PC-9 (cell line): ENCODE measurements around the gene SNX5. TPM values are rescaled to one million over a fixed set of nuclear protein-coding genes. Genes with fewer than 3 reads are reported as not detected.

Experiments used
- BruUV-seq: library from RNA; stranded (reverse); fragments of 400-500 nt; replicated peaks from 2 replicates; lab custom pipeline; 2021; lab: Mats Ljungman, UMichigan
- CTCF ChIA-PET: fragments of 300-600 bp; sonication (Branson Sonifier 250); formaldehyde crosslinking; loops from one replicate; lab custom pipeline; 2022; ENCODE audit warnings: antibody characterized with exemption; lab: Charles Lee
- POLR2A ChIA-PET: fragments of 300-600 bp; sonication (Branson Sonifier 250); formaldehyde crosslinking; loops from one replicate; lab custom pipeline; 2022; ENCODE audit warnings: antibody characterized with exemption; ENCODE audit not compliant: unreplicated experiment; lab: Charles Lee
- DNase-seq, 2 experiments: peaks; one replicate each; pipeline versions ENCODE4 v3.0.0 to v3.0.0-alpha.2; 2015 to 2022; ENCODE audit warnings: mixed read lengths in 1 of 2
- H2AFZ ChIP-seq: fragments of 200-600 bp; sonication (generic); 2 replicates; pipeline ENCODE4 v1.8.1; 2017; ENCODE audit warnings: antibody characterized with exemption
- H3F3A ChIP-seq: fragments of 200-600 bp; sonication (generic); 2 replicates; pipeline ENCODE4 v1.8.1; 2017; ENCODE audit warnings: antibody characterized with exemption, mild to moderate bottlenecking, low read depth; ENCODE audit not compliant: insufficient read depth
- H3K27ac ChIP-seq: fragments of 200-600 bp; sonication (generic); 2 replicates; pipeline ENCODE4 v1.6.1; 2016; ENCODE audit warnings: mixed run types
- H3K27me3 ChIP-seq: fragments of 200-600 bp; sonication (generic); 2 replicates; pipeline ENCODE4 v1.6.1; 2016; ENCODE audit warnings: low read depth, mixed run types; ENCODE audit not compliant: insufficient read depth
- H3K36me3 ChIP-seq: fragments of 200-600 bp; sonication (generic); 2 replicates; pipeline ENCODE4 v1.6.1; 2016; ENCODE audit warnings: low read depth, mixed run types
- H3K4me1 ChIP-seq: fragments of 200-600 bp; sonication (generic); replicated peaks from 2 replicates; pipeline ENCODE4 v1.6.1; 2016; ENCODE audit warnings: mixed run types; ENCODE audit not compliant: insufficient read depth
- H3K4me2 ChIP-seq: fragments of 200-600 bp; sonication (generic); 2 replicates; pipeline ENCODE4 v1.6.1; 2017; ENCODE audit warnings: mixed run types
- H3K4me3 ChIP-seq: fragments of 200-600 bp; sonication (generic); 2 replicates; pipeline ENCODE4 v1.6.1; 2016; ENCODE audit warnings: mixed run types
- H3K79me2 ChIP-seq: fragments of 200-600 bp; sonication (generic); 2 replicates; pipeline ENCODE4 v1.6.1; 2017; ENCODE audit warnings: low read depth, mixed run types
- H3K9me2 ChIP-seq: fragments of 200-600 bp; sonication (generic); 2 replicates; pipeline ENCODE4 v1.8.1; 2017; ENCODE audit warnings: mild to moderate bottlenecking; ENCODE audit not compliant: insufficient read depth
- H3K9me3 ChIP-seq: fragments of 200-600 bp; sonication (generic); 2 replicates; pipeline ENCODE4 v1.8.1; 2016; ENCODE audit warnings: low read depth; ENCODE audit not compliant: insufficient read depth
- H4K20me1 ChIP-seq: fragments of 200-600 bp; sonication (generic); 2 replicates; pipeline ENCODE4 v1.8.1; 2017; ENCODE audit not compliant: insufficient read depth
- EZH2 ChIP-seq: fragments of 200-600 bp; sonication (generic); IDR thresholded peaks from 2 replicates; pipeline ENCODE4 v1.8.0; 2017; ENCODE audit warnings: antibody characterized with exemption, low read depth
- intact Hi-C: fragments of 100-400 bp; cut with micrococcal nuclease; formaldehyde crosslinking; loops from one replicate; pipeline ENCODE4 v1.10.0; 2022; ENCODE audit not compliant: unreplicated experiment
- total RNA-seq: library from RNA; stranded (reverse); gene quantifications from 2 replicates; pipeline ENCODE4 v1.2.3, GENCODE V29; 2021
- TF ChIP-seq, protein P1 (sequence below): fragments of 200-600 bp; sonication (generic); conservative IDR thresholded peaks from 2 replicates; pipeline ENCODE4 v1.6.1; 2017; ENCODE audit warnings: mixed run types, antibody characterized with exemption, mild to moderate bottlenecking, moderate library complexity

SNX5 gene
- total RNA-seq, 1 experiment from 2014 or later, result 116 TPM

DNA sequence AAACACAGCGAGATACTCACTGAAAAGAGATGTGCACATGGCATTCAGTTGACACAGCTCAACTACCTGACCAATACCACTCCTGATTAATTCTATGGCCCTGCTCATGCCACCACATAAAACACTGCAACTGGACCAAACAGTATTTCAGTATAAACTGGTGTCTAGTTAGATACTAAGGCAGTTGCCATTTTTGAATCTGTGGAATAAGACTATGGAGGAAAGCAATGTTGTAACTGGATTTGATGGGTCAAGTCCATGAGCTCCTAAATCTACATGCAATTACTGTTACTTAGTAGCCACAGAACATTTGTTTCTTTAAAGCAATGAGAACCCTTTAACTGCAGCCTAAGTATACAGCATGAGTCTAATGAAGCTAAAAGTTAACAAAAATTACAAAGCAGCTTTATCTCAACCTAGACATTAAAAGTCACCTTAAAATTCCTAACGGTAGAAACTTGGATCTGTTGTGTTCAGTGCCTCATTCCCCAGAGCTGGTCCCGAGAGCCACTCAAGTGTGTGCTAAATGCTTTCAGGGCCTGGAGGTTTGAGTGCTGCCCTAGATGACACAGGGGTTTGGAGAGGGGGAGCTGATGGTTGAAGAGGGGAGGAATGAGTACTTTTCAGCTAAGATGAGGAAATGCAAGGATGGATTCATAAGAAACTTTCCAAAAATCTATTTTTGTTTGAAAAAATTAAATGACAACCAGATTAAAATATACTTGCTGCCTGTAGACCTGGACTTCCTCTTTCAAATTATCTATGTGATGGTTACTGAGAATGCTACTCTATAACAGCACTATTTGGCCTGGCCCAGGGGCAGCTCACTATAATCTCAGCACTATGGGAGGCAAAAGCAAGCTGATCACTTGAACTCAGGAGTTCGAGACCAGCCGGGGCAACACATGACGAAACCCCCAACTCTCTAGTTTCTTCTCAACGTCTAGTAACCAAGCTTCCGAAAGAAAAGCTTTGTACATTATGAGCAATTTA lies 15.6 kb downstream of the SNX5 start:
- Histone ChIP-seq H3K79me2 (peaks cover 58% of the 10 kb centered on the region), H3K9me3 (no peaks in the 10 kb centered on the region), H2AFZ (no peak overlapping the region), H3K9me2 (no peaks in the 10 kb centered on the region), H3F3A (peaks cover 29% of the 10 kb centered on the region), H3K4me2 (no peak overlapping the region), H3K4me1 (no peaks in the 10 kb centered on the region), H3K36me3 (peaks cover 84% of the 10 kb centered on the region), H4K20me1 (peaks cover 70% of the 10 kb centered on the region), H3K4me3 (no peak overlapping the region), H3K27me3 (no peaks in the 10 kb centered on the region), H3K27ac (no peak overlapping the region)
- no peak for TF ChIP-seq EZH2
- TF ChIP-seq, protein P1, sequence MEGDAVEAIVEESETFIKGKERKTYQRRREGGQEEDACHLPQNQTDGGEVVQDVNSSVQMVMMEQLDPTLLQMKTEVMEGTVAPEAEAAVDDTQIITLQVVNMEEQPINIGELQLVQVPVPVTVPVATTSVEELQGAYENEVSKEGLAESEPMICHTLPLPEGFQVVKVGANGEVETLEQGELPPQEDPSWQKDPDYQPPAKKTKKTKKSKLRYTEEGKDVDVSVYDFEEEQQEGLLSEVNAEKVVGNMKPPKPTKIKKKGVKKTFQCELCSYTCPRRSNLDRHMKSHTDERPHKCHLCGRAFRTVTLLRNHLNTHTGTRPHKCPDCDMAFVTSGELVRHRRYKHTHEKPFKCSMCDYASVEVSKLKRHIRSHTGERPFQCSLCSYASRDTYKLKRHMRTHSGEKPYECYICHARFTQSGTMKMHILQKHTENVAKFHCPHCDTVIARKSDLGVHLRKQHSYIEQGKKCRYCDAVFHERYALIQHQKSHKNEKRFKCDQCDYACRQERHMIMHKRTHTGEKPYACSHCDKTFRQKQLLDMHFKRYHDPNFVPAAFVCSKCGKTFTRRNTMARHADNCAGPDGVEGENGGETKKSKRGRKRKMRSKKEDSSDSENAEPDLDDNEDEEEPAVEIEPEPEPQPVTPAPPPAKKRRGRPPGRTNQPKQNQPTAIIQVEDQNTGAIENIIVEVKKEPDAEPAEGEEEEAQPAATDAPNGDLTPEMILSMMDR, result no peak
- ChIA-PET CTCF (no interaction called here), POLR2A (no interaction called here)
- DNase-seq, result no peak
- no TSS peak for BruUV-seq
- intact Hi-C loops, result no loop called here

DNA sequence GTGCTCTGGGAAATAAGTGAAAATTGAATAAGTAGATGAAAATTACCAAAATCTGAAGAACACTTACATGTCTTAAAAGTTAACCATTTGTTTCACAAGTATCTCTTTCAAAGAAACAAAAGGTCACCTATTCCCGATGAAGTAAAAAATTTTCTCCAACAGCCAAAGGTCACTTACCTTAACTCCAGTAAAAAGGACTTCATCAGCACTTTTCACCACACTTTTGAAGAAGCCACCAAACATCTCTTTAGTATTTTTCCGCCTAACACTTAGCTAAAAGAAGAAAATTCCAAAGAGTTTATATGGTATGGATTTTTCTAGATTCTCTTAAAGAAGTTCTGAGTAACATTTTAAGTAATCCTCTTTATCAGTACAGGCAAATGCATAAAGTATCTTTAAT lies 17.3 kb downstream of the SNX5 start:
- H3K36me3 ChIP-seq, result peaks cover 95% of the 10 kb centered on the region
- H3K9me3 ChIP-seq, result no peaks in the 10 kb centered on the region
- intact Hi-C loops, result no loop called here
- no peaks in the 10 kb centered on the region for H3K4me1 ChIP-seq
- no peak overlapping the region for H2AFZ ChIP-seq
- H4K20me1 ChIP-seq, result peaks cover 68% of the 10 kb centered on the region
- no peak overlapping the region for H3K4me2 ChIP-seq
- H3F3A ChIP-seq, result peaks cover 34% of the 10 kb centered on the region
- CTCF ChIA-PET, result interaction anchor here (0.6 kb wide), 1 partner anchor 44 kb away, joined by 4 read pairs; no protein-coding TSS in a partner anchor
- no peaks in the 10 kb centered on the region for H3K9me2 ChIP-seq
- no peak overlapping the region for H3K27ac ChIP-seq
- no peaks in the 10 kb centered on the region for H3K27me3 ChIP-seq
- TF ChIP-seq, protein P1, result no peak
- TF ChIP-seq EZH2, result no peak
- H3K4me3 ChIP-seq, result no peak overlapping the region
- peaks cover 41% of the 10 kb centered on the region for H3K79me2 ChIP-seq
- POLR2A ChIA-PET, result no interaction called here
- DNase-seq, result no peak
- no TSS peak for BruUV-seq

- peaks cover 35% of the 10 kb centered on the region for H3K79me2 ChIP-seq
- BruUV-seq, result no TSS peak
- no peaks in the 10 kb centered on the region for H3K4me1 ChIP-seq
- H3K9me2 ChIP-seq, result no peaks in the 10 kb centered on the region
- intact Hi-C loops, result no loop called here
- H3K27me3 ChIP-seq, result no peaks in the 10 kb centered on the region
- no peak overlapping the region for H3K27ac ChIP-seq
- H3K4me2 ChIP-seq, result no peak overlapping the region
- no peak for DNase-seq
- H3F3A ChIP-seq, result peaks cover 41% of the 10 kb centered on the region
- peaks cover 70% of the 10 kb centered on the region for H4K20me1 ChIP-seq
- TF ChIP-seq EZH2, result no peak
- TF ChIP-seq, protein P1, result no peak
- no peak overlapping the region for H3K4me3 ChIP-seq
- no peaks in the 10 kb centered on the region for H3K9me3 ChIP-seq
- no peak overlapping the region for H2AFZ ChIP-seq
- ChIA-PET POLR2A (no interaction called here), CTCF (no interaction called here)
- peaks cover 91% of the 10 kb centered on the region for H3K36me3 ChIP-seq
Measured at GRCh38 chr20:17950670-17951069, 17.9 kb downstream of the SNX5 start.
